Cardiac atrium fibroblast (primary cell): ENCODE data around the gene KNSTRN. TPM values are rescaled to one million over a fixed set of nuclear protein-coding genes. Genes with fewer than 3 reads are reported as not detected.

Source experiments
- total RNA-seq: library from RNA; depleted of rRNA; stranded (reverse); fragments of >200 nt; gene quantifications from 2 replicates; pipeline ENCODE4 v1.2.3, GENCODE V29; 2015

Gene KNSTRN
- total RNA-seq = 14.3 and 16.5 TPM in 2 replicates

GRCh38 chr15:40382580-40383456 is at the start of gene KNSTRN:
TSS of gene KNSTRN (plus strand) at chr15:40382721. CDS start at chr15:40382836, 115 bp downstream.

GRCh38 chr15:40340740-40341400 is 41.7 kb upstream of the KNSTRN start, which contains the start of gene CCDC9B:
TSS of gene CCDC9B (minus strand) at chr15:40340939. CDS start at chr15:40340819, 120 bp downstream.

GRCh38 chr15:40357723-40358470 is 24.6 kb upstream of the KNSTRN start, which contains the start of gene DISP2:
TSS of gene DISP2 (plus strand) at chr15:40358219. CDS start at chr15:40358322, 103 bp downstream.

GRCh38 chr15:40405501-40406381 is 23.2 kb downstream of the KNSTRN start, which contains the start of gene IVD:
TSS of gene IVD (plus strand) at chr15:40405795. CDS start at chr15:40405828, 33 bp downstream.

DNA sequence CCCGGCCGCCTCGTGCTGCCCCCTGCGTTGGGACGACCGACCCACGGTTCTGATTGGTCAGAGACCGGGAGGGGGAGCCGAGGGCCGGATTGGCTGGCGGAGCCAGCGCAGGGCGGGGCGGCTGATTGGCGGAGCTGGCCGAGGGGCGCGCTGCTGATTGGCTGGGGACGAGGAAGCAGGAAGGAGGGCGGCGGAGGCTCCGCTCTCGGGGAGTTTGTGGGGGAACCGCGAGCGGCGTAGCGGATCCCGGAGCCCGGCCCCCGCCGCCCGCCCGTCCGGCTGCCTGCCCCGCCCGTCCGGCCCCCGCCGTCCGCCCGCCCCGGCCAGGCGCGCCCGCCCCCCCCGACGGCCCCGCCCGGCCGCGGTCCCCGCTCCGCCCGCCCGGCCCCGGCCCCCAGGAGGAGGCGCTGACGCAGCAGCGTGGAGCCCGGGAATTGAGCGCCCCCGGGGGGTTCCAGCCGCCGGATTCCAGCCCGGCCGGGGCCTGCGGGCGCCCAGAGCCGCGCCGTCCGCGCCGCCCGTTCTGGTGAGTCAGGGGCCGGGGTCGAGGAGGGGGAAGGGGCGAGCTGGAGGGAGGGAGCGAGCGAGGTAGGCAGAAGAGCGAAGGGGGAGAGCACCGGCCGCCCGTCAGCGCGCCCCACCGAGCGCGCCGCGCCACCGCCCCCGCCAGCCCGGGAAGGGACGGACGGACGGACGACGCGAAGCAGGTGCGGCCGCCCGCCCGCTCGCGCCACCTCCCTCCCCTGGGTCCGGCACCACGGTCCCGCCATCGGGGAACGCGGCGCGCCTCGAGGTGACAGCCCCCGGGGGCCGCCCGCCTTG is 58.4 kb downstream of the KNSTRN start, which contains the start of gene BAHD1:
Gene BAHD1 (plus strand): TSS at position 211 of the 822 bp plus-strand sequence. CDS start 17,512 bp downstream, outside the sequence.

Other genes with a start within 250 kb of the KNSTRN start
- 5.0 and 8.7 TPM in 2 replicates for gene BUB1B, start 221.7 kb upstream of the KNSTRN start, total RNA-seq
- gene PAK6, start 143.7 kb upstream of the KNSTRN start, total RNA-seq = 0.16 TPM in 1 of 2 replicates, not detected in the other
- not detected in 2 replicates for gene ANKRD63, start 99.7 kb upstream of the KNSTRN start, total RNA-seq
- 1.1 TPM in 2 replicates for gene PLCB2, start 74.8 kb upstream of the KNSTRN start, total RNA-seq
- gene INAFM2, start 59.0 kb upstream of the KNSTRN start, total RNA-seq = 16.8 and 28.0 TPM in 2 replicates
- gene CCDC9B, start 41.8 kb upstream of the KNSTRN start, total RNA-seq = 1.1 and 5.2 TPM in 2 replicates
- gene PHGR1, start 31.7 kb upstream of the KNSTRN start, total RNA-seq = not detected in 2 replicates
- 0.16 and 0.36 TPM in 2 replicates for gene DISP2, start 24.5 kb upstream of the KNSTRN start, total RNA-seq
- 25.1 and 33.7 TPM in 2 replicates for gene IVD, start 23.1 kb downstream of the KNSTRN start, total RNA-seq
- 11.2 and 16.2 TPM in 2 replicates for gene BAHD1, start 58.2 kb downstream of the KNSTRN start, total RNA-seq
- gene CHST14, start 88.3 kb downstream of the KNSTRN start, total RNA-seq = 23.3 and 24.6 TPM in 2 replicates
- 30.3 and 42.8 TPM in 2 replicates for gene CCDC32, start 182.3 kb downstream of the KNSTRN start, total RNA-seq
- gene RPUSD2, start 186.6 kb downstream of the KNSTRN start, total RNA-seq = 7.0 and 13.2 TPM in 2 replicates
- gene KNL1, start 211.5 kb downstream of the KNSTRN start, total RNA-seq = 5.5 and 8.8 TPM in 2 replicates